Ishikawa (cell line): Measurements from ENCODE around the gene OXSR1.

ENCODE experiments used
- CEBPB ChIP-seq: IDR thresholded peaks from 2 replicates; pipeline ENCODE4 v1.6.1; 2012
- CREB1 ChIP-seq: IDR thresholded peaks from 2 replicates; pipeline ENCODE4 v1.6.1; 2012; ENCODE audit warnings: low read depth
- EGR1 ChIP-seq: IDR thresholded peaks from 2 replicates; pipeline ENCODE4 v1.6.1; 2012
- EP300 ChIP-seq: IDR thresholded peaks from 2 replicates; pipeline ENCODE4 v1.6.1; 2012; ENCODE audit warnings: borderline replicate concordance
- NFIC ChIP-seq: IDR thresholded peaks from 2 replicates; pipeline ENCODE4 v1.6.1; 2012
- RAD21 ChIP-seq: IDR thresholded peaks from 2 replicates; pipeline ENCODE4 v1.6.1; 2012; ENCODE audit warnings: low read depth
- TAF1 ChIP-seq: IDR thresholded peaks from 2 replicates; pipeline ENCODE4 v1.6.1; 2012; ENCODE audit warnings: low read depth, mild to moderate bottlenecking
- TCF12 ChIP-seq: IDR thresholded peaks from 2 replicates; pipeline ENCODE4 v1.6.1; 2012; ENCODE audit warnings: low read depth
- TEAD4 ChIP-seq: IDR thresholded peaks from 2 replicates; pipeline ENCODE4 v1.6.1; 2012
- YY1 ChIP-seq: IDR thresholded peaks from 2 replicates; pipeline ENCODE4 v1.6.1; 2012; ENCODE audit warnings: low read depth
- ZBTB7A ChIP-seq: IDR thresholded peaks from 2 replicates; pipeline ENCODE4 v1.6.1; 2012; ENCODE audit warnings: low read depth
- TF ChIP-seq, protein P1 (sequence below): IDR thresholded peaks from 2 replicates; pipeline ENCODE4 v1.6.1; 2012; ENCODE audit warnings: low read depth, mild to moderate bottlenecking
- TF ChIP-seq, protein P2 (sequence below): IDR thresholded peaks from 2 replicates; pipeline ENCODE4 v1.6.1; 2012

DNA sequence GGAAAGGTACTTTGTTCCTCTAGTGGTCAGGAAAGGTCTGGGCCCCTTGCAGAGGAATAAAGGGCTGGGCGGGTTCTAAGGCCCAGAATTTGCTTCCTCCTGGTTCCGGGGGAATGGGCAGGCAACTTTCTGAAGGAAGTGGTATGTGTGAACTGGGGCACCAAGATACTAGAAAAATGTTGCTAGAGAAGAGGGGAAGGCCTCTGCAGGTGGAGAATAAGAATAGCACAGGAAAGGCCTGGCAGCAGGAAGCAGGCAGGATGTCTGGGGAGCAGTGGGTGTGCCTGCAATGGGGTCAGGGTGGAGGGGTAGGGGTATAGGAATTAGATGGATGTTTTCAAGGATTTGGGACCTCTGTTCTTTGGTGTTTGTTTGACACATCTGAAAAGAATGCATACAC lies 102.3 kb downstream of the OXSR1 start:
- TF ChIP-seq, protein P1, sequence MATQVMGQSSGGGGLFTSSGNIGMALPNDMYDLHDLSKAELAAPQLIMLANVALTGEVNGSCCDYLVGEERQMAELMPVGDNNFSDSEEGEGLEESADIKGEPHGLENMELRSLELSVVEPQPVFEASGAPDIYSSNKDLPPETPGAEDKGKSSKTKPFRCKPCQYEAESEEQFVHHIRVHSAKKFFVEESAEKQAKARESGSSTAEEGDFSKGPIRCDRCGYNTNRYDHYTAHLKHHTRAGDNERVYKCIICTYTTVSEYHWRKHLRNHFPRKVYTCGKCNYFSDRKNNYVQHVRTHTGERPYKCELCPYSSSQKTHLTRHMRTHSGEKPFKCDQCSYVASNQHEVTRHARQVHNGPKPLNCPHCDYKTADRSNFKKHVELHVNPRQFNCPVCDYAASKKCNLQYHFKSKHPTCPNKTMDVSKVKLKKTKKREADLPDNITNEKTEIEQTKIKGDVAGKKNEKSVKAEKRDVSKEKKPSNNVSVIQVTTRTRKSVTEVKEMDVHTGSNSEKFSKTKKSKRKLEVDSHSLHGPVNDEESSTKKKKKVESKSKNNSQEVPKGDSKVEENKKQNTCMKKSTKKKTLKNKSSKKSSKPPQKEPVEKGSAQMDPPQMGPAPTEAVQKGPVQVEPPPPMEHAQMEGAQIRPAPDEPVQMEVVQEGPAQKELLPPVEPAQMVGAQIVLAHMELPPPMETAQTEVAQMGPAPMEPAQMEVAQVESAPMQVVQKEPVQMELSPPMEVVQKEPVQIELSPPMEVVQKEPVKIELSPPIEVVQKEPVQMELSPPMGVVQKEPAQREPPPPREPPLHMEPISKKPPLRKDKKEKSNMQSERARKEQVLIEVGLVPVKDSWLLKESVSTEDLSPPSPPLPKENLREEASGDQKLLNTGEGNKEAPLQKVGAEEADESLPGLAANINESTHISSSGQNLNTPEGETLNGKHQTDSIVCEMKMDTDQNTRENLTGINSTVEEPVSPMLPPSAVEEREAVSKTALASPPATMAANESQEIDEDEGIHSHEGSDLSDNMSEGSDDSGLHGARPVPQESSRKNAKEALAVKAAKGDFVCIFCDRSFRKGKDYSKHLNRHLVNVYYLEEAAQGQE: no peak
- TF ChIP-seq RAD21 (no peak), EP300 (no peak), TCF12 (no peak), TEAD4 (no peak), TAF1 (no peak), CEBPB (no peak), CREB1 (no peak), ZBTB7A (no peak), EGR1 (no peak), YY1 (no peak), NFIC (no peak)
- TF ChIP-seq, protein P2, sequence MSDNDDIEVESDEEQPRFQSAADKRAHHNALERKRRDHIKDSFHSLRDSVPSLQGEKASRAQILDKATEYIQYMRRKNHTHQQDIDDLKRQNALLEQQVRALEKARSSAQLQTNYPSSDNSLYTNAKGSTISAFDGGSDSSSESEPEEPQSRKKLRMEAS: no peak
